H1 (cell line): ENCODE data around the gene TPST2. TPM values are rescaled to one million over a fixed set of nuclear protein-coding genes. Genes with fewer than 3 reads are reported as not detected.

Experiments
- CTCF ChIA-PET: fragments of 300-600 bp; sonication (Branson Sonifier 250); formaldehyde crosslinking; loops from one replicate; lab custom pipeline; 2021; ENCODE audit not compliant: partially characterized antibody; lab: Charles Lee
- POLR2A ChIA-PET: fragments of 300-600 bp; sonication (Branson Sonifier 250); formaldehyde crosslinking; loops from one replicate; lab custom pipeline; 2021; ENCODE audit warnings: inconsistent platforms; ENCODE audit not compliant: partially characterized antibody; lab: Charles Lee
- DNase-seq, 2 experiments: peaks; one replicate each; pipeline versions ENCODE4 v3.0.0 to v3.0.0-alpha.2; 2010 to 2022; ENCODE audit warnings: low spot score in 2 of 2, low read depth in 1 of 2, mixed read lengths in 1 of 2
- FAIRE-seq: peaks from 2 replicates; lab custom pipeline; 2011; peaks lifted over from hg19 to GRCh38; lab: Jason Lieb, UNC
- H2AFZ ChIP-seq: 2 replicates; pipeline ENCODE4 v1.8.1; 2012; ENCODE audit warnings: low read length, inconsistent platforms
- H2AK5ac ChIP-seq: 2 replicates; pipeline ENCODE4 v1.6.1; 2013; ENCODE audit warnings: low read depth, low read length
- H2BK120ac ChIP-seq: replicated peaks from 2 replicates; pipeline ENCODE3; 2013; ENCODE audit warnings: low read depth, low read length, inconsistent platforms
- H2BK12ac ChIP-seq: 2 replicates; pipeline ENCODE4 v1.6.1; 2013; ENCODE audit warnings: low read depth, low read length
- H2BK15ac ChIP-seq: 2 replicates; pipeline ENCODE4 v1.6.1; 2013; ENCODE audit warnings: low read length
- H2BK20ac ChIP-seq: 2 replicates; pipeline ENCODE4 v1.6.1; 2013; ENCODE audit warnings: low read length
- H2BK5ac ChIP-seq: 2 replicates; pipeline ENCODE4 v1.6.1; 2013; ENCODE audit warnings: low read depth, low read length
- H3K14ac ChIP-seq: 2 replicates; pipeline ENCODE4 v1.6.1; 2013; ENCODE audit warnings: inconsistent platforms; ENCODE audit not compliant: insufficient read length
- H3K18ac ChIP-seq: 2 replicates; pipeline ENCODE4 v1.6.1; 2013; ENCODE audit warnings: low read length; ENCODE audit errors: extremely low read depth
- H3K23ac ChIP-seq: 2 replicates; pipeline ENCODE4 v1.6.1; 2013; ENCODE audit warnings: inconsistent platforms; ENCODE audit not compliant: insufficient read length
- H3K23me2 ChIP-seq: 2 replicates; pipeline ENCODE4 v1.6.1; 2013; ENCODE audit warnings: low read depth, low read length
- H3K27ac ChIP-seq: 2 replicates; pipeline ENCODE4 v1.6.1; 2011; ENCODE audit warnings: low read depth, low read length, inconsistent platforms
- H3K27me3 ChIP-seq, 4 experiments: replicated peaks in 1 of 4; 1 replicate in 1 of 4; 2 replicates in 3 of 4; pipeline versions ENCODE4 v1.6.1 to v1.8.1; 2011 to 2013; ENCODE audit warnings: low read length in 3 of 4, mild to moderate bottlenecking in 3 of 4, inconsistent platforms in 2 of 4, mixed read lengths in 2 of 4, moderate library complexity in 1 of 4; ENCODE audit not compliant: control insufficient read depth in 3 of 4, insufficient read depth in 3 of 4; ENCODE audit errors: extremely low read depth in 1 of 4
- H3K36me3 ChIP-seq, 4 experiments: 2 replicates each; pipeline versions ENCODE4 v1.6.1 to v1.8.1; 2011 to 2013; ENCODE audit warnings: mild to moderate bottlenecking in 4 of 4, low read length in 3 of 4, moderate library complexity in 2 of 4, control low read depth in 1 of 4, inconsistent platforms in 1 of 4; ENCODE audit not compliant: insufficient read depth in 4 of 4, control insufficient read depth in 2 of 4
- H3K4ac ChIP-seq: replicated peaks from 2 replicates; pipeline ENCODE3; 2013; ENCODE audit warnings: low read length, low read depth, mixed read lengths, inconsistent platforms; ENCODE audit not compliant: insufficient read length
- H3K4me1 ChIP-seq, 4 experiments: replicated peaks in 1 of 4; 1 replicate in 1 of 4; 2 replicates in 3 of 4; pipeline versions ENCODE4 v1.6.1 to v1.8.1; 2011 to 2013; ENCODE audit warnings: low read length in 3 of 4, inconsistent platforms in 2 of 4, mixed read lengths in 1 of 4; ENCODE audit not compliant: insufficient read depth in 4 of 4, control insufficient read depth in 3 of 4
- H3K4me2 ChIP-seq, 2 experiments: 2 replicates each; pipeline versions ENCODE4 v1.6.1 to v1.8.1; 2011 to 2013; ENCODE audit warnings: low read depth in 2 of 2, low read length in 2 of 2, control low read depth in 1 of 2, inconsistent platforms in 1 of 2, mild to moderate bottlenecking in 1 of 2; ENCODE audit not compliant: insufficient read depth in 1 of 2
- H3K4me3 ChIP-seq, 4 experiments: fragments of 200-600, 300-600 bp in 1 of 4; sonication (generic), shearing (Covaris generic), sonication (Bioruptor Twin) in 1 of 4; 2 replicates each; pipeline versions ENCODE4 v1.5.1 to v1.8.1; 2011 to 2016; ENCODE audit warnings: low read length in 4 of 4, low read depth in 3 of 4, control low read depth in 2 of 4, inconsistent platforms in 2 of 4, mild to moderate bottlenecking in 2 of 4, mixed read lengths in 1 of 4, moderate library complexity in 1 of 4; ENCODE audit not compliant: insufficient read depth in 2 of 4; ENCODE audit errors: extremely low read depth in 1 of 4
- H3K56ac ChIP-seq: replicated peaks from 2 replicates; pipeline ENCODE3; 2013; ENCODE audit warnings: low read depth, mild to moderate bottlenecking, mixed read lengths, low read length, inconsistent platforms; ENCODE audit not compliant: insufficient read length
- H3K79me1 ChIP-seq: 2 replicates; pipeline ENCODE4 v1.6.1; 2013; ENCODE audit warnings: low read depth, low read length, control low read depth
- H3K79me2 ChIP-seq, 2 experiments: 2 replicates each; pipeline versions ENCODE4 v1.6.1 to v1.8.1; 2012 to 2013; ENCODE audit warnings: low read length in 2 of 2, mild to moderate bottlenecking in 2 of 2, inconsistent platforms in 1 of 2; ENCODE audit not compliant: insufficient read depth in 2 of 2, control insufficient read depth in 1 of 2
- H3K9ac ChIP-seq, 4 experiments: replicated peaks in 1 of 4; 1 replicate in 1 of 4; 2 replicates in 3 of 4; pipeline versions ENCODE4 v1.6.1 to v1.8.1; 2011 to 2013; ENCODE audit warnings: low read depth in 3 of 4, low read length in 3 of 4, control low read depth in 2 of 4, mild to moderate bottlenecking in 2 of 4, moderate library complexity in 2 of 4, inconsistent platforms in 1 of 4; ENCODE audit errors: extremely low read depth in 1 of 4
- H3K9me3 ChIP-seq, 2 experiments: 2 replicates each; pipeline versions ENCODE4 v1.6.1 to v1.8.1; 2012 to 2013; ENCODE audit warnings: mild to moderate bottlenecking in 2 of 2, moderate library complexity in 2 of 2, control low read depth in 1 of 2, inconsistent platforms in 1 of 2, low read depth in 1 of 2, low read length in 1 of 2, mixed read lengths in 1 of 2; ENCODE audit not compliant: insufficient read depth in 2 of 2
- H4K20me1 ChIP-seq, 2 experiments: replicated peaks in 1 of 2; 2 replicates each; pipeline versions ENCODE3 to v1.8.1; 2011 to 2013; ENCODE audit warnings: inconsistent platforms in 2 of 2, low read length in 2 of 2, mild to moderate bottlenecking in 1 of 2; ENCODE audit not compliant: insufficient read depth in 2 of 2, control insufficient read depth in 1 of 2
- H4K5ac ChIP-seq: 2 replicates; pipeline ENCODE4 v1.6.1; 2013; ENCODE audit warnings: low read length, low read depth, mixed read lengths, inconsistent platforms; ENCODE audit not compliant: insufficient read length
- H4K8ac ChIP-seq: 2 replicates; pipeline ENCODE4 v1.8.0; 2013; ENCODE audit warnings: mild to moderate bottlenecking, moderate library complexity, low read length, inconsistent platforms; ENCODE audit not compliant: insufficient read depth; ENCODE audit errors: extremely low read depth
- H4K91ac ChIP-seq: replicated peaks from 2 replicates; pipeline ENCODE3; 2013; ENCODE audit warnings: low read length, mixed read lengths, inconsistent platforms; ENCODE audit not compliant: insufficient read length
- ASH2L ChIP-seq: fragments of 200-600, 300-600 bp; sonication (generic); IDR thresholded peaks from one replicate; pipeline ENCODE4 v1.7.1; 2017; ENCODE audit warnings: low read length
- BRCA1 ChIP-seq: IDR thresholded peaks from 2 replicates; pipeline ENCODE4 v1.6.1; 2012; ENCODE audit warnings: low read depth, low read length, improper control_type of control experiment
- CBX5 ChIP-seq: fragments of 300-800, 300-1000 bp; sonication (generic); IDR thresholded peaks from 2 replicates; pipeline ENCODE4 v1.7.1; 2016; ENCODE audit warnings: antibody characterized with exemption, low read length, low read depth
- CBX8 ChIP-seq: fragments of 300-800, 300-1000 bp; sonication (generic); IDR thresholded peaks from 2 replicates; pipeline ENCODE4 v1.7.1; 2016; ENCODE audit warnings: low read depth, low read length, borderline replicate concordance
- EGR1 ChIP-seq: IDR thresholded peaks from 2 replicates; pipeline ENCODE4 v1.6.1; 2011; ENCODE audit warnings: low read depth, low read length, borderline replicate concordance
- EP300 ChIP-seq, 2 experiments: IDR thresholded peaks; 1 replicate in 1 of 2; 2 replicates in 1 of 2; pipeline ENCODE4 v1.6.1; 2011 to 2012; ENCODE audit warnings: low read depth in 2 of 2, low read length in 2 of 2, mild to moderate bottlenecking in 2 of 2, borderline replicate concordance in 1 of 2, inconsistent platforms in 1 of 2, moderate library complexity in 1 of 2
- FOSL1 ChIP-seq: IDR thresholded peaks from 2 replicates; pipeline ENCODE4 v1.6.1; 2011; ENCODE audit warnings: mild to moderate bottlenecking, low read depth, low read length, moderate library complexity; ENCODE audit not compliant: insufficient read depth
- JUND ChIP-seq: IDR thresholded peaks from 2 replicates; pipeline ENCODE4 v1.6.1; 2011; ENCODE audit warnings: mild to moderate bottlenecking, improper control_type of control experiment, low read length
- KDM4A ChIP-seq: IDR thresholded peaks from one replicate; pipeline ENCODE4 v1.7.1; 2012; ENCODE audit warnings: low read depth, mild to moderate bottlenecking, moderate library complexity, low read length, inconsistent platforms; ENCODE audit not compliant: severe bottlenecking
- MAFK ChIP-seq: IDR thresholded peaks from 2 replicates; pipeline ENCODE4 v1.6.1; 2012; ENCODE audit warnings: low read depth, mild to moderate bottlenecking, improper control_type of control experiment, low read length
- PHF8 ChIP-seq: fragments of 200-600 bp; sonication (generic); conservative IDR thresholded peaks from 2 replicates; pipeline ENCODE4 v1.7.1; 2012; ENCODE audit warnings: low read depth, mild to moderate bottlenecking, inconsistent platforms, low read length, moderate library complexity
- POLR2A ChIP-seq, 2 experiments: IDR thresholded peaks; 1 replicate in 1 of 2; 2 replicates in 1 of 2; pipeline ENCODE4 v1.6.1; 2011; ENCODE audit warnings: low read depth in 2 of 2, low read length in 2 of 2, mild to moderate bottlenecking in 2 of 2; ENCODE audit errors: control extremely low read depth in 1 of 2
- POU5F1 ChIP-seq: IDR thresholded peaks from 2 replicates; pipeline ENCODE4 v1.6.1; 2011; ENCODE audit warnings: low read depth, mild to moderate bottlenecking, low read length, moderate library complexity
- SRF ChIP-seq: IDR thresholded peaks from 2 replicates; pipeline ENCODE4 v1.6.1; 2011; ENCODE audit warnings: mild to moderate bottlenecking, low read depth, low read length, moderate library complexity
- WGBS, 2 experiments: shearing (Covaris generic) in 1 of 2; methylation state at CpG; one replicate each; pipeline versions ENCODE4 v1.1.6 to v1.1.7; 2013 to 2015; ENCODE audit warnings: low lambda C conversion rate in 2 of 2, mixed read lengths in 2 of 2, inconsistent platforms in 1 of 2, low coverage in 1 of 2, missing lambda C conversion rate in 1 of 2; ENCODE audit not compliant: insufficient replicate concordance in 2 of 2, insufficient coverage in 1 of 2, insufficient read length in 1 of 2; ENCODE audit errors: extremely low coverage in 1 of 2, missing lambda C conversion rate in 1 of 2; 5-methylcytosine and 5-hydroxymethylcytosine counted together
- polyA plus RNA-seq, 7 experiments: library from polyadenylated mRNA; depleted of rRNA in 3 of 7; stranded (reverse) in 5 of 7; unstranded in 2 of 7; fragments of >200 nt in 5 of 7; fragments of 200-250 nt in 2 of 7; gene quantifications; 1 replicate in 5 of 7; 2 replicates in 1 of 7; 4 replicates in 1 of 7; pipeline versions ENCODE4 v1.2.1 to v1.2.3, GENCODE V29; 2011 to 2013; ENCODE audit warnings: missing spikeins in 2 of 7, mixed read lengths in 2 of 7
- total RNA-seq: library from RNA; stranded (reverse); fragmentation: NEBNext Ultra II Directional; extraction: Animal tissue kit (Norgen Biotek cat#: 25700); gene quantifications from 2 replicates; pipeline ENCODE4 v1.2.1, GENCODE V29; 2021

TPST2 gene
- total and polyA plus RNA-seq, 2 of the 8 experiments (the other 6 are each of a cell fraction or from before 2014, with no cell fraction given): 58.8 to 143 TPM

DNA sequence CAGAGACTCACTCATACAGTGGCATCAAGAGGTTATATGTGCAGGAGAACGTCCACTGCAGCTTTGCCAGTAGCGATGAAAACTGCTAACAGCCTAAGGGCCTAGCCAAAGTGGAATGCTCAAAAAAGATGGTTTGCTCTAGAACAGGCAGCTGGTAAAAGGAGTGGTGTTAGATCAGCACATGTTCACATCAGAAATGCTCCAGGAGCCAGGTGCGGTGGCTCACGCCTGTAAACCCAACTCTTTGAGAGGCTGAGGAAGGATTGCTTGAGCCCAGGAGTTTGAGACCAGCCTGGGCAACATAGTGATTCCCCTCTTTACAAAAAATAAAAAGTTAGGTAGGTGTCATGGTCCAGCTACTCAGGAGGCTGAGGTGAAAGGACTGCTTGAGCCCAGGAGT is 67.3 kb downstream of the TPST2 start:
- DNase-seq (no peak), FAIRE-seq (no peak)
- Histone ChIP-seq H4K5ac (no peak overlapping the region), H3K4me2 (no peak overlapping the region), H3K9ac (no peak overlapping the region), H3K23me2 (no peaks in the 10 kb centered on the region), H4K91ac (no peak overlapping the region), H2BK120ac (no peak overlapping the region), H4K20me1 (no peaks in the 10 kb centered on the region), H3K27ac (no peak overlapping the region), H3K4me1 (no peaks in the 10 kb centered on the region), H3K36me3 (peaks cover 0 to 32% (median 18%) of the 10 kb centered on the region in 4 experiments; a peak in 5 of 8 replicates), H2AK5ac (no peak overlapping the region), H3K4me3 (no peak overlapping the region), H2BK20ac (no peak overlapping the region), H2AFZ (no peak overlapping the region), H3K56ac (no peak overlapping the region), H4K8ac (no peak overlapping the region), H2BK5ac (no peak overlapping the region), H3K79me2 (no peaks in the 10 kb centered on the region), H3K23ac (no peak overlapping the region), H2BK15ac (no peak overlapping the region), H3K79me1 (no peaks in the 10 kb centered on the region), H3K27me3 (no peaks in the 10 kb centered on the region), H3K4ac (no peak overlapping the region), H2BK12ac (no peak overlapping the region), H3K9me3 (no peaks in the 10 kb centered on the region), H3K18ac (no peak overlapping the region), H3K14ac (no peak overlapping the region)
- 95% methylated on average over 4 of the region's 4 CpGs; no CpG with 5 or more reads in 1 of the 2 experiments for WGBS, 2 experiments
- POLR2A ChIA-PET: interaction anchor here (1.8 to 2.6 kb wide), 3 partner anchors 9 to 12 kb away, joined by 5 to 13 read pairs (median 11); partner anchors contain the start of gene TFIP11
- CTCF ChIA-PET: interaction anchor here (0.9 to 1.9 kb wide), 7 partner anchors 9 to 143 kb away, joined by 3 to 8 read pairs (median 5); partner anchors contain the start of gene TFIP11
- TF ChIP-seq BRCA1 (no peak), FOSL1 (no peak), CBX5 (no peak), SRF (no peak), MAFK (no peak), ASH2L (no peak), KDM4A (no peak), EGR1 (no peak), PHF8 (no peak), CBX8 (no peak), JUND (no peak), POLR2A (IDR thresholded peaks at IDR 0.05; ENCODE audit: control extremely low read depth in 1 of 2, low read depth in 2 of 2, low read length in 2 of 2) (no peak), EP300 (IDR thresholded peaks at IDR 0.05; ENCODE audit: borderline replicate concordance in 1 of 2, low read depth in 2 of 2, low read length in 2 of 2) (no peak), POU5F1 (no peak)
